HCT116 (cell line): ENCODE measurements around the gene ZC3H12D. TPM values are rescaled to one million over a fixed set of nuclear protein-coding genes. Genes with fewer than 3 reads are reported as not detected.

Source experiments
- ATAC-seq: fragments of 200-7000 bp; cut with Tn5 transposase; 2 replicates; pipeline ENCODE4 v1.9.1; 2020; ENCODE audit warnings: mild to moderate bottlenecking, moderate library complexity
- BruUV-seq: library from RNA; stranded (reverse); fragments of 400-500 nt; replicated peaks from 2 replicates; lab custom pipeline; 2021; lab: Mats Ljungman, UMichigan
- CTCF ChIA-PET: fragments of 300-600 bp; sonication (Branson Sonifier 250); formaldehyde crosslinking; loops from one replicate; lab custom pipeline; 2021; ENCODE audit warnings: antibody characterized with exemption; lab: Charles Lee
- POLR2A ChIA-PET: fragments of 300-600, 350-600 bp; sonication (Branson Sonifier 250); formaldehyde crosslinking; loops from one replicate; lab custom pipeline; 2021; ENCODE audit warnings: antibody characterized with exemption; lab: Charles Lee
- RAD21 ChIA-PET, 2 experiments: fragments of 300-600 bp; sonication (Branson Sonifier 250); formaldehyde crosslinking; loops; one replicate each; lab custom pipeline; 2023; ENCODE audit warnings: low total read pairs in 2 of 2; ENCODE audit not compliant: uncharacterized antibody in 2 of 2, unreplicated experiment in 2 of 2, low non-redundant PET in 1 of 2; lab: Charles Lee
- DNase-seq: peaks from one replicate; pipeline ENCODE4 v3.0.0-alpha.2; 2010; ENCODE audit warnings: low read depth, low spot score
- H2AFZ ChIP-seq: fragments of 200-600 bp; shearing (Covaris generic), sonication (generic); 2 replicates; pipeline ENCODE4 v1.6.1; 2017; ENCODE audit warnings: low read depth, mixed run types, mixed read lengths, antibody characterized with exemption, low read length; ENCODE audit not compliant: poor library complexity, severe bottlenecking
- H3K27ac ChIP-seq: 2 replicates; pipeline ENCODE4 v1.5.1; 2012; ENCODE audit warnings: low read depth, low read length
- H3K27me3 ChIP-seq: fragments of 200-600 bp; sonication (generic); 2 replicates; pipeline ENCODE4 v1.6.1; 2016; ENCODE audit warnings: mixed run types, low read length, mixed read lengths; ENCODE audit not compliant: insufficient read depth
- H3K36me3 ChIP-seq, 2 experiments: fragments of 200-500 bp in 1 of 2; fragments of 200-600 bp in 1 of 2; sonication (Bioruptor generic) in 1 of 2; sonication (generic) in 1 of 2; 2 replicates each; pipeline versions ENCODE4 v1.5.1 to v1.6.1; 2014 to 2016; ENCODE audit warnings: low read length in 2 of 2, inconsistent platforms in 1 of 2, mixed read lengths in 1 of 2, mixed run types in 1 of 2; ENCODE audit not compliant: insufficient read depth in 2 of 2, control insufficient read depth in 1 of 2
- H3K4me1 ChIP-seq, 2 experiments: fragments of 200-600 bp in 1 of 2; sonication (generic) in 1 of 2; 2 replicates each; pipeline versions ENCODE4 v1.5.1 to v1.6.1; 2012 to 2017; ENCODE audit warnings: low read length in 2 of 2, inconsistent platforms in 1 of 2, mild to moderate bottlenecking in 1 of 2, mixed read lengths in 1 of 2, mixed run types in 1 of 2, moderate library complexity in 1 of 2; ENCODE audit not compliant: insufficient read depth in 2 of 2, control insufficient read depth in 1 of 2
- H3K4me2 ChIP-seq: fragments of 200-600 bp; sonication (generic); 2 replicates; pipeline ENCODE4 v1.6.1; 2017; ENCODE audit warnings: mixed run types, low read length, mixed read lengths
- H3K4me3 ChIP-seq, 2 experiments: fragments of 200-600 bp in 1 of 2; sonication (generic) in 1 of 2; replicated peaks in 1 of 2; 2 replicates each; pipeline ENCODE4 v1.5.1; 2011 to 2016; ENCODE audit warnings: low read length in 2 of 2, control low read depth in 1 of 2, low read depth in 1 of 2, mild to moderate bottlenecking in 1 of 2, mixed read lengths in 1 of 2, mixed run types in 1 of 2
- H3K79me2 ChIP-seq: fragments of 200-600 bp; sonication (generic); 2 replicates; pipeline ENCODE4 v1.6.1; 2017; ENCODE audit warnings: mild to moderate bottlenecking, mixed run types, low read length, moderate library complexity, mixed read lengths; ENCODE audit not compliant: insufficient read depth
- H3K9ac ChIP-seq: fragments of 200-600 bp; sonication (generic); 2 replicates; pipeline ENCODE4 v1.6.1; 2016; ENCODE audit warnings: low read length, mixed read lengths
- H3K9me2 ChIP-seq: fragments of 200-600 bp; sonication (generic), shearing (Covaris generic); 2 replicates; pipeline ENCODE4 v1.6.1; 2017; ENCODE audit warnings: mixed run types, mild to moderate bottlenecking, moderate library complexity; ENCODE audit not compliant: insufficient read depth
- H3K9me3 ChIP-seq, 2 experiments: fragments of 200-500 bp in 1 of 2; fragments of 200-600 bp in 1 of 2; sonication (Bioruptor generic) in 1 of 2; sonication (generic) in 1 of 2; 2 replicates each; pipeline ENCODE4 v1.6.1; 2014 to 2017; ENCODE audit warnings: low read length in 2 of 2, mixed read lengths in 2 of 2, inconsistent platforms in 1 of 2, low read depth in 1 of 2, mild to moderate bottlenecking in 1 of 2, mixed run types in 1 of 2, moderate library complexity in 1 of 2; ENCODE audit not compliant: control insufficient read depth in 1 of 2, insufficient read depth in 1 of 2
- H4K20me1 ChIP-seq: fragments of 200-600 bp; sonication (generic), shearing (Covaris generic); 2 replicates; pipeline ENCODE4 v1.6.1; 2017; ENCODE audit warnings: mixed run types, mild to moderate bottlenecking, moderate library complexity; ENCODE audit not compliant: insufficient read depth
- CBX3 ChIP-seq: IDR thresholded peaks from 2 replicates; pipeline ENCODE4 v1.6.1; 2012; ENCODE audit warnings: low read depth
- JUND ChIP-seq: IDR thresholded peaks from 2 replicates; pipeline ENCODE4 v1.6.1; 2012
- POLR2AphosphoS5 ChIP-seq: IDR thresholded peaks from 2 replicates; pipeline ENCODE4 v1.6.1; 2011; ENCODE audit warnings: mild to moderate bottlenecking, low read depth, low read length, moderate library complexity
- RAD21 ChIP-seq: IDR thresholded peaks from 2 replicates; pipeline ENCODE4 v1.6.1; 2012; ENCODE audit warnings: low read depth, mild to moderate bottlenecking
- REST ChIP-seq: IDR thresholded peaks from 2 replicates; pipeline ENCODE4 v1.6.1; 2012; ENCODE audit warnings: low read depth
- ZBTB33 ChIP-seq: IDR thresholded peaks from 2 replicates; pipeline ENCODE4 v1.6.1; 2011; ENCODE audit warnings: mild to moderate bottlenecking, low read length, moderate library complexity; ENCODE audit not compliant: insufficient replicate concordance; ENCODE audit errors: extremely low read depth
- intact Hi-C: fragments of 100-400 bp; cut with micrococcal nuclease; formaldehyde crosslinking; loops from 2 replicates; pipeline ENCODE4 v1.10.0; 2022
- total RNA-seq: library from RNA; stranded (reverse); gene quantifications from one replicate; pipeline ENCODE4 v1.2.1, GENCODE V29; 2021; ENCODE audit not compliant: unreplicated experiment
- TF ChIP-seq, protein P1 (sequence below), 3 experiments: fragments of 200-600 bp in 1 of 3; sonication (generic) in 1 of 3; IDR thresholded peaks in 2 of 3; conservative IDR thresholded peaks in 1 of 3; 2 replicates each; pipeline ENCODE4 v1.5.1; 2012 to 2017; ENCODE audit warnings: low read depth in 2 of 3, low read length in 2 of 3, antibody characterized with exemption in 1 of 3, borderline replicate concordance in 1 of 3, control low read depth in 1 of 3, mild to moderate bottlenecking in 1 of 3, mixed read lengths in 1 of 3, mixed run types in 1 of 3, moderate library complexity in 1 of 3; ENCODE audit not compliant: insufficient read depth in 1 of 3
- TF ChIP-seq, protein P2 (sequence below): IDR thresholded peaks from 2 replicates; pipeline ENCODE4 v1.6.1; 2012

Gene ZC3H12D
- total RNA-seq, 1 experiment from 2014 or later: 0.30 TPM

DNA sequence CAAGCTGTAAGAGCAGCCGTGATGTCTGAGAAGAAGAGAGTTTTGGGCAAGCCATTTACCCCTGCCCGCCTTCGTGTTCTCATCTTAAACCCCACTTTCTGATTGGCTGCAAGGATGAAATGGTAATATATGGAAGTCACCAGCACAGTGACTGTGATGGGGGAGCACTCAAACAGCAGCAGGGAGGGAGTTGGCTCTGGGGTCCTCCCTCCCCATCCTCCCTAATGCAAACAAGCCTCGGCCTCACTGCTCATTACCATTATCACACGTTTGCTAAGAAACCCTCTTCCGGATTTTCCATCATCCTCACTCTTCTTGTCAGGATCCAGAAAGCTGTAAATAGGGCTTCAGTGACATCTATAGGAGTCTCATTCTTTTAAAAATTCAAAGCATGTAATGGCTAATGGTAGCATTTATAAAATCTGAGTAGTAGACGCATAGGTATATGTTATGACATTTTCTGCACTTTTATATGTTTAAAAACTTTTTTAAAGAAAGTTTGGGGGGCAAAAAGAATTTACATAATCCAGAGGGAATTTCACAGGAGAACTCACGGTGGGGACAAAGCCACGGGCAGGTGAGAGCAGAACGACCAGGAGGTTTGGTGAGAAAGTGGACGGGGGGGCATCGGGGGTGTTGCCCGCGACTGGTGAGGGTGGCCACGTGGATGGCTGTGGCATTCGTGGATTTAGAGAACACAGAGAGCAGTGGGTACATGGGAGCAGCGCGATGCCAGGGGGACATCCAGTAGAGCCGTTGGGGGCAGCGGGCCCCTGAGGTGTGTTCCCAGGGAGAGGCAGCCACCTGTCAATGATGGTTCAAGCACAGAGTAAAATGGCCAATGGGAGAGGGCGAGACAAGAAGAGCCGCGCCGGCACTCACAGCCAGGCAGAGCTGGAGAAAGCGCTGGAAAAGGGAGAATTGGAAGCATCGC lies 55.1 kb downstream of the ZC3H12D start:
- H3K4me3 ChIP-seq: no peak overlapping the region
- TF ChIP-seq CBX3: no peak
- TF ChIP-seq, protein P1, sequence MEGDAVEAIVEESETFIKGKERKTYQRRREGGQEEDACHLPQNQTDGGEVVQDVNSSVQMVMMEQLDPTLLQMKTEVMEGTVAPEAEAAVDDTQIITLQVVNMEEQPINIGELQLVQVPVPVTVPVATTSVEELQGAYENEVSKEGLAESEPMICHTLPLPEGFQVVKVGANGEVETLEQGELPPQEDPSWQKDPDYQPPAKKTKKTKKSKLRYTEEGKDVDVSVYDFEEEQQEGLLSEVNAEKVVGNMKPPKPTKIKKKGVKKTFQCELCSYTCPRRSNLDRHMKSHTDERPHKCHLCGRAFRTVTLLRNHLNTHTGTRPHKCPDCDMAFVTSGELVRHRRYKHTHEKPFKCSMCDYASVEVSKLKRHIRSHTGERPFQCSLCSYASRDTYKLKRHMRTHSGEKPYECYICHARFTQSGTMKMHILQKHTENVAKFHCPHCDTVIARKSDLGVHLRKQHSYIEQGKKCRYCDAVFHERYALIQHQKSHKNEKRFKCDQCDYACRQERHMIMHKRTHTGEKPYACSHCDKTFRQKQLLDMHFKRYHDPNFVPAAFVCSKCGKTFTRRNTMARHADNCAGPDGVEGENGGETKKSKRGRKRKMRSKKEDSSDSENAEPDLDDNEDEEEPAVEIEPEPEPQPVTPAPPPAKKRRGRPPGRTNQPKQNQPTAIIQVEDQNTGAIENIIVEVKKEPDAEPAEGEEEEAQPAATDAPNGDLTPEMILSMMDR (IDR thresholded peaks at IDR 0.05 in 2 of 3, conservative IDR thresholded peaks at IDR 0.05 in 1 of 3; ENCODE audit: borderline replicate concordance in 1 of 3, insufficient read depth in 1 of 3, low read depth in 2 of 3, low read length in 2 of 3): peak in 1 of 3 experiments; percentile 21; a peak in 1 of 6 replicates
- peak; percentile 49; the same call in 1 of the 2 replicates for TF ChIP-seq RAD21
- no peak for TF ChIP-seq POLR2AphosphoS5
- no peak overlapping the region for H2AFZ ChIP-seq
- RAD21 ChIA-PET: no interaction called here
- CTCF ChIA-PET: interaction anchor here (1.2 kb wide), 1 partner anchor 353 kb away, joined by 3 read pairs; no protein-coding TSS in a partner anchor
- ATAC-seq (no peak), DNase-seq (no peak)
- no peaks in the 10 kb centered on the region for H3K9me3 ChIP-seq
- intact Hi-C loops: loop anchor here (5.0 kb wide), 2 partner anchors 88 to 852 kb away; no protein-coding TSS in a partner anchor
- no peak overlapping the region for H3K9ac ChIP-seq
- BruUV-seq: no TSS peak
- H3K9me2 ChIP-seq: no peaks in the 10 kb centered on the region
- no peak overlapping the region for H3K27ac ChIP-seq
- H3K4me1 ChIP-seq: peaks cover 0 to 7% of the 10 kb centered on the region in 2 experiments; a peak in 2 of 4 replicates
- H3K27me3 ChIP-seq: no peaks in the 10 kb centered on the region
- POLR2A ChIA-PET: no interaction called here
- H3K4me2 ChIP-seq: no peak overlapping the region
- H3K36me3 ChIP-seq: no peaks in the 10 kb centered on the region
- no peaks in the 10 kb centered on the region for H4K20me1 ChIP-seq
- no peaks in the 10 kb centered on the region for H3K79me2 ChIP-seq

DNA sequence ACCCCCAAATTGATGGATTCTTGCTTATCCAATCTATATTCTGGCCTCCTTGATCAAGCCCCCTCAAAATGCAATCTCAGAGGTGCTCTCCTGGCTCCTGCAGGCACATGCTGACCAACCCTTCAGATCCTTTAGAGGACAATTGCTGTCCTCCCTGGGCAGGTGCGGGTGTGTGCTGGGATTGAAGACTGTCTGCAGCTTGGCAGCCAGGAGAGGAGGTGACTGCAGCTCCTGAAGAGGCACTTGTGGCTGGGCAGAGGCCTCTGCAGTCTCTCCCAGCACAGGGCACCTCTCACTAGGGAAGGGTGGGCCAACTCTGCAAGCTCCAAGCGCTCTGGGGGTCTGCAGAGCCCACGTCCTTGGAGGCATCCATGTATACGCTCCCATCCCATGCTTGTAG lies 56.2 kb downstream of the ZC3H12D start:
- ATAC-seq (no peak), DNase-seq (no peak)
- H3K4me1 ChIP-seq: peaks cover 0 to 7% of the 10 kb centered on the region in 2 experiments; a peak in 2 of 4 replicates
- ChIA-PET CTCF (interaction anchor here (1.2 kb wide), 1 partner anchor 352 kb away, joined by 3 read pairs; no protein-coding TSS in a partner anchor), RAD21 (no interaction called here), POLR2A (no interaction called here)
- H3K27ac ChIP-seq: no peak overlapping the region
- BruUV-seq: no TSS peak
- intact Hi-C loops: no loop called here
- no peaks in the 10 kb centered on the region for H3K9me3 ChIP-seq
- H3K4me2 ChIP-seq: no peak overlapping the region
- H3K27me3 ChIP-seq: peaks cover 1% of the 10 kb centered on the region; the same call in 1 of the 2 replicates
- no peak overlapping the region for H3K9ac ChIP-seq
- H3K79me2 ChIP-seq: no peaks in the 10 kb centered on the region
- no peaks in the 10 kb centered on the region for H3K36me3 ChIP-seq
- no peak overlapping the region for H3K4me3 ChIP-seq
- H2AFZ ChIP-seq: no peak overlapping the region
- H4K20me1 ChIP-seq: no peaks in the 10 kb centered on the region
- H3K9me2 ChIP-seq: no peaks in the 10 kb centered on the region
- no peak for TF ChIP-seq REST
- no peak for TF ChIP-seq JUND
- TF ChIP-seq, protein P2, sequence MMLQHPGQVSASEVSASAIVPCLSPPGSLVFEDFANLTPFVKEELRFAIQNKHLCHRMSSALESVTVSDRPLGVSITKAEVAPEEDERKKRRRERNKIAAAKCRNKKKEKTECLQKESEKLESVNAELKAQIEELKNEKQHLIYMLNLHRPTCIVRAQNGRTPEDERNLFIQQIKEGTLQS: no peak
- no peak for TF ChIP-seq ZBTB33
- no peak for TF ChIP-seq CBX3
